ENCODE data around the gene CNTN1. TPM values are rescaled to one million over a fixed set of nuclear protein-coding genes. Genes with fewer than 3 reads are reported as not detected.

The CNTN1 gene
- total and polyA plus RNA-seq, 9 donors: 7.3 to 33.0 (median 16.2) TPM

- Histone ChIP-seq H3K4me3 (ENCODE audit: low read length) (no peak overlapping the region), H3K27ac (ENCODE audit: low read length) (no peak overlapping the region), H3K9me3 (replicated peaks; ENCODE audit: control insufficient read depth, low read depth, low read length) (no peaks in the 10 kb centered on the region), H3K36me3 (ENCODE audit: control insufficient read depth, insufficient read depth, low read length) (no peaks in the 10 kb centered on the region), H3K4me1 (ENCODE audit: control insufficient read depth, insufficient read depth, low read length) (no peaks in the 10 kb centered on the region), H3K27me3 (ENCODE audit: control insufficient read depth, insufficient read depth, low read length) (no peaks in the 10 kb centered on the region)
- no CpG with 5 or more reads among the region's 1 CpG for WGBS (ENCODE audit: insufficient coverage)
- DNase-seq: no peak
Measured at GRCh38 chr12:40829738-40830144, 137.5 kb downstream of the CNTN1 start.

DNA sequence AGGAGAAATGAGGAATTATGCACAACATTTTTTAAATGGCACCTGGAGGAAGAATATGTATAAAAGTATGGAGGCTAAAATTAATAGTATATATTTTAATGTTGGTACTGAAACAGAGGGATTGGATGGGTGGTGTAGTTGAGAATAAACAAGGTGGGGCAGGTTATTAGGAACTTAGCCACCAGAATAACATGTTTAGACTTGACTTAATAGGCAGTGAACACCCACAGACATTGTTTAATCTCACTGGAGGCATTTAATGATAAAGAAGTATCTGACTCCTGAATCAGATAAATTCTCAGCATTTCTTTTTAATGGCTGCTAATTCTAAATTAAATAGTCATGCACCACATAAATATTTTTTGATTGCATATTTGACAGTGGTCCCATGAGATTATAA is 139.7 kb downstream of the CNTN1 start:
- Histone ChIP-seq H3K4me1 (ENCODE audit: control insufficient read depth, insufficient read depth, low read length) (no peaks in the 10 kb centered on the region), H3K9me3 (replicated peaks; ENCODE audit: control insufficient read depth, low read depth, low read length) (no peaks in the 10 kb centered on the region), H3K27me3 (ENCODE audit: control insufficient read depth, insufficient read depth, low read length) (no peaks in the 10 kb centered on the region), H3K4me3 (ENCODE audit: low read length) (no peak overlapping the region), H3K36me3 (ENCODE audit: control insufficient read depth, insufficient read depth, low read length) (no peaks in the 10 kb centered on the region), H3K27ac (ENCODE audit: low read length) (no peak overlapping the region)
- no peak for DNase-seq

DNA sequence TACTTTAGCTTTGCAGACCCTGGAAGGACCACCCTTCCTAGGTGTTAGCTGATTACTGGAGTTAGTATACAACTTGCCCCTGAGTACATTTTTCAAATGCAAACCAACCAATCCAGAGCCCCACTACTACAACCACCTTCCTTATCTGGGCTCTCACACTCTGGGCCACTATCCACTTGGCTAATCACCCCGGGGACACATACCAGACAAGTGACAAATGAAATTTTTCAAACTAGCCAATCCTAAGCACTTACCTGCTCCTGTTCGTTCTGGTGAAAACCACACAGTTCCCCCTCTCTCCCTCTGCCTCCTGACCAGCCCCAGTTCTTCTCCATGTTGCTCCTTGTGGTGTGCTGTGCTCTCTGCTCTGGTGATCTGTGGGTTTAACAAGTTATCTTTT is 140.4 kb downstream of the CNTN1 start:
- WGBS (ENCODE audit: insufficient coverage): 67% methylated on average over 1 of the region's 2 CpGs
- Histone ChIP-seq H3K4me1 (ENCODE audit: control insufficient read depth, insufficient read depth, low read length) (no peaks in the 10 kb centered on the region), H3K27me3 (ENCODE audit: control insufficient read depth, insufficient read depth, low read length) (no peaks in the 10 kb centered on the region), H3K36me3 (ENCODE audit: control insufficient read depth, insufficient read depth, low read length) (no peaks in the 10 kb centered on the region), H3K27ac (ENCODE audit: low read length) (no peak overlapping the region), H3K9me3 (replicated peaks; ENCODE audit: control insufficient read depth, low read depth, low read length) (no peaks in the 10 kb centered on the region), H3K4me3 (ENCODE audit: low read length) (no peak overlapping the region)
- DNase-seq: no peak

- H3K36me3 ChIP-seq (ENCODE audit: control insufficient read depth, insufficient read depth, low read length): no peaks in the 10 kb centered on the region
- no peak overlapping the region for H3K27ac ChIP-seq (ENCODE audit: low read length)
- no peaks in the 10 kb centered on the region for H3K4me1 ChIP-seq (ENCODE audit: control insufficient read depth, insufficient read depth, low read length)
- H3K9me3 ChIP-seq (replicated peaks; ENCODE audit: control insufficient read depth, low read depth, low read length): no peaks in the 10 kb centered on the region
- no peak for DNase-seq
- WGBS (ENCODE audit: insufficient coverage): no CpG with 5 or more reads among the region's 2 CpGs
- H3K4me3 ChIP-seq (ENCODE audit: low read length): no peak overlapping the region
- no peaks in the 10 kb centered on the region for H3K27me3 ChIP-seq (ENCODE audit: control insufficient read depth, insufficient read depth, low read length)
Measured at GRCh38 chr12:40833818-40834217, 141.6 kb downstream of the CNTN1 start.

- no peaks in the 10 kb centered on the region for H3K36me3 ChIP-seq (ENCODE audit: control insufficient read depth, insufficient read depth, low read length)
- H3K27ac ChIP-seq (ENCODE audit: low read length): no peak overlapping the region
- no peak overlapping the region for H3K4me3 ChIP-seq (ENCODE audit: low read length)
- no peak for DNase-seq
- H3K27me3 ChIP-seq (ENCODE audit: control insufficient read depth, insufficient read depth, low read length): no peaks in the 10 kb centered on the region
- no peaks in the 10 kb centered on the region for H3K4me1 ChIP-seq (ENCODE audit: control insufficient read depth, insufficient read depth, low read length)
- 82% methylated on average over 3 of the region's 5 CpGs for WGBS (ENCODE audit: insufficient coverage)
- peaks cover under 1% of the 10 kb centered on the region for H3K9me3 ChIP-seq (replicated peaks; ENCODE audit: control insufficient read depth, low read depth, low read length)
Measured at GRCh38 chr12:40834321-40834720, 142.1 kb downstream of the CNTN1 start.

GRCh38 chr12:40837891-40838429 is 145.7 kb downstream of the CNTN1 start:
- no peak overlapping the region for H3K4me3 ChIP-seq (ENCODE audit: low read length)
- H3K4me1 ChIP-seq (ENCODE audit: control insufficient read depth, insufficient read depth, low read length): no peaks in the 10 kb centered on the region
- no peaks in the 10 kb centered on the region for H3K36me3 ChIP-seq (ENCODE audit: control insufficient read depth, insufficient read depth, low read length)
- DNase-seq: no peak
- H3K27ac ChIP-seq (ENCODE audit: low read length): no peak overlapping the region
- H3K27me3 ChIP-seq (ENCODE audit: control insufficient read depth, insufficient read depth, low read length): no peaks in the 10 kb centered on the region
- WGBS (ENCODE audit: insufficient coverage): 94% methylated on average over 6 of the region's 6 CpGs
- peaks cover 2% of the 10 kb centered on the region for H3K9me3 ChIP-seq (replicated peaks; ENCODE audit: control insufficient read depth, low read depth, low read length)

DNA sequence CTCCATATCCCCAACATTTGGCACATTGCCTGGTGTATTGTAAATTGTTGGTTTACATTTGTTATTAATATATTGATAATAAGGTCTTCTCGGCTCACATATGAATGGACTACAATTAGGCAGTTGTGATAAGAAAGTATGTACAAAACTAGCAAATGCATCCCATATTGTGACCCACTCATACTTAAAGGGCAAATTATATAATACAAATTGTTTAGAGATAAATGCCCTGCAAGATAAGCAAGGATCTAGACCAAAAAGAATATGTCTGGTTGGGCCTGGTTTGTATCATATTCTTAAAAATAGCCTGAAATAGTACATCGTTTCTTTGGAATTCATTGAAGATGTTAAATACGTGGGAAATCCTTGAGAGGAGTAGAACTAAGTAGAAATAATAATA is 151.3 kb downstream of the CNTN1 start:
- H3K36me3 ChIP-seq (ENCODE audit: control insufficient read depth, insufficient read depth, low read length): no peaks in the 10 kb centered on the region
- no peaks in the 10 kb centered on the region for H3K27me3 ChIP-seq (ENCODE audit: control insufficient read depth, insufficient read depth, low read length)
- peaks cover 2% of the 10 kb centered on the region for H3K9me3 ChIP-seq (replicated peaks; ENCODE audit: control insufficient read depth, low read depth, low read length)
- no peak for DNase-seq
- no peaks in the 10 kb centered on the region for H3K4me1 ChIP-seq (ENCODE audit: control insufficient read depth, insufficient read depth, low read length)
- no peak overlapping the region for H3K27ac ChIP-seq (ENCODE audit: low read length)
- no peak overlapping the region for H3K4me3 ChIP-seq (ENCODE audit: low read length)
- WGBS (ENCODE audit: insufficient coverage): no CpG with 5 or more reads among the region's 3 CpGs

DNA sequence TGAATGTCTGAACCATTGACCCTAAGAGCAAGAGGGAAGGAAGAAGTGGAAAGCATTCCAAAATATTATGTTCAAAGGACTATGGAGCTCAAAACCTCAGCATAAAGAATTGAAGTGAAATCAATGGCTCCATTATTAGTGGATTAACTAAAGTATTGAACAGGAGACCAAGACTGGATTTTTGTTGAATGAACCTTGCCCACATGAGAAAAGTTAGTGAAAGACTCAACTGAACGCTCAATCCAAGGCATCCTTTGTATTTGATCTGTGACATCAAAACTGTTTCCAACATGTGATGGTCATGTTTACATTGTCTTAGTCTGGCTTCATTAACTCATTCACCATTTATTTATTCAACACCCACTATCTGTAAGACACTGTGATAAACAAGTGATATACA is 161.0 kb downstream of the CNTN1 start:
- H3K4me3 ChIP-seq (ENCODE audit: low read length): no peak overlapping the region
- H3K36me3 ChIP-seq (ENCODE audit: control insufficient read depth, insufficient read depth, low read length): no peaks in the 10 kb centered on the region
- H3K27me3 ChIP-seq (ENCODE audit: control insufficient read depth, insufficient read depth, low read length): no peaks in the 10 kb centered on the region
- H3K27ac ChIP-seq (ENCODE audit: low read length): no peak overlapping the region
- DNase-seq: no peak
- H3K9me3 ChIP-seq (replicated peaks; ENCODE audit: control insufficient read depth, low read depth, low read length): no peaks in the 10 kb centered on the region
- WGBS (ENCODE audit: insufficient coverage): no CpG with 5 or more reads among the region's 1 CpG
- H3K4me1 ChIP-seq (ENCODE audit: control insufficient read depth, insufficient read depth, low read length): no peaks in the 10 kb centered on the region

DNA sequence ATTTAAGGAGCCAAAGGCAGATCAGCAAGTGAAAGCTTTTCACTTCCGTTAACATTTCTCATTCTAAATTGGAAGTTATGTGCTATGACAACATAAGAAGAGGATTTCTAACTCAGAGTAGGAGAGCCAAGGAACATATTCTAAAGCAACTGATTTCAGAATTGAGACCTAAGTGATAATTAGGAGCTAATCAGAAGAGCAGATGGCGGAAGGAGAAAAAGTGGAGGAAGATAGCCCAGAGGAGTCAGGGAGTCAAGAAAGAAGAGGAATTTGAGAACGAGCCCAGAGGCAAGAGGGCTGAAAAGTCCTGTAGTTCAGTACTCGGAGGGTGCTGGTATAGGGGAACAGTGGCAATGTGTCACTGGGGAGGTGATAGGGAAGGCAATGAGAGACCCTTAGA is 162.4 kb downstream of the CNTN1 start:
- no peaks in the 10 kb centered on the region for H3K4me1 ChIP-seq (ENCODE audit: control insufficient read depth, insufficient read depth, low read length)
- no peak for DNase-seq
- H3K9me3 ChIP-seq (replicated peaks; ENCODE audit: control insufficient read depth, low read depth, low read length): no peaks in the 10 kb centered on the region
- no peak overlapping the region for H3K27ac ChIP-seq (ENCODE audit: low read length)
- H3K36me3 ChIP-seq (ENCODE audit: control insufficient read depth, insufficient read depth, low read length): no peaks in the 10 kb centered on the region
- no peaks in the 10 kb centered on the region for H3K27me3 ChIP-seq (ENCODE audit: control insufficient read depth, insufficient read depth, low read length)
- no peak overlapping the region for H3K4me3 ChIP-seq (ENCODE audit: low read length)
- 70% methylated on average over 3 of the region's 4 CpGs for WGBS (ENCODE audit: insufficient coverage)

- WGBS (ENCODE audit: insufficient coverage): no CpG with 5 or more reads among the region's 1 CpG
- no peak for DNase-seq
- Histone ChIP-seq H3K9me3 (replicated peaks; ENCODE audit: control insufficient read depth, low read depth, low read length) (no peaks in the 10 kb centered on the region), H3K4me3 (ENCODE audit: low read length) (no peak overlapping the region), H3K4me1 (ENCODE audit: control insufficient read depth, insufficient read depth, low read length) (no peaks in the 10 kb centered on the region), H3K27ac (ENCODE audit: low read length) (no peak overlapping the region), H3K36me3 (ENCODE audit: control insufficient read depth, insufficient read depth, low read length) (no peaks in the 10 kb centered on the region), H3K27me3 (ENCODE audit: control insufficient read depth, insufficient read depth, low read length) (no peaks in the 10 kb centered on the region)
Measured at GRCh38 chr12:40864891-40865290, 172.7 kb downstream of the CNTN1 start.

GRCh38 chr12:40870981-40871380 is 178.7 kb downstream of the CNTN1 start:
- Histone ChIP-seq H3K27ac (ENCODE audit: low read length) (no peak overlapping the region), H3K4me3 (ENCODE audit: low read length) (no peak overlapping the region), H3K4me1 (ENCODE audit: control insufficient read depth, insufficient read depth, low read length) (no peaks in the 10 kb centered on the region), H3K9me3 (replicated peaks; ENCODE audit: control insufficient read depth, low read depth, low read length) (no peaks in the 10 kb centered on the region), H3K36me3 (ENCODE audit: control insufficient read depth, insufficient read depth, low read length) (no peaks in the 10 kb centered on the region), H3K27me3 (ENCODE audit: control insufficient read depth, insufficient read depth, low read length) (no peaks in the 10 kb centered on the region)
- no peak for DNase-seq

All from muscle of leg (tissue), 11 donors.